ENCODE measurements around the gene ZNF619.
"Not testable (repeated sequence)": the region's sequence is repeated elsewhere in the genome, so short reads cannot be mapped to it uniquely, and the experiment has no call there.

The ZNF619 gene

DNA sequence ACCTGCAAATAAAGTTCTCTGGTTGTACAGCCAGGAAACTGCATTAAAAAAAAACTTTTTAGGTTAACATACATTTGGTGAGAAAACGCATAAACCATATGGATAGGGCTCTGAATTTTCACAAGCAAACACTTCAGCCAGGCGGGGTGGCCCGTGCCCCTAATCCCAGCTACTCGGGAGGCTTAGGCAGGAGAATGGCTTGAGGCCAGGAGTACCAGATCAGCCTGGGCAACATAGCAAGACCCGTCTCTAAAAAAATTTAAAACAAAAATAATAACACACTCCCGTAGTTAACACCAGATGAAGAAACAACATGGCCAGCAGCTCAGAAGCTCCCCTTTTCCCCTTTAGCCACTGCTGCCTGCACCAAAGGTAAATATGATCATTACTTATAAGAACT is 23.0 kb upstream of the ZNF619 start:
- no peak overlapping the region for H3K9ac ChIP-seq (ENCODE audit: low read depth, low read length)
- peak overlapping the region; percentile 81 for H3K4me3 ChIP-seq (ENCODE audit: low read depth, low read length)
- H3K27ac ChIP-seq (ENCODE audit: low read depth, low read length): peak overlapping the region; percentile 93

DNA sequence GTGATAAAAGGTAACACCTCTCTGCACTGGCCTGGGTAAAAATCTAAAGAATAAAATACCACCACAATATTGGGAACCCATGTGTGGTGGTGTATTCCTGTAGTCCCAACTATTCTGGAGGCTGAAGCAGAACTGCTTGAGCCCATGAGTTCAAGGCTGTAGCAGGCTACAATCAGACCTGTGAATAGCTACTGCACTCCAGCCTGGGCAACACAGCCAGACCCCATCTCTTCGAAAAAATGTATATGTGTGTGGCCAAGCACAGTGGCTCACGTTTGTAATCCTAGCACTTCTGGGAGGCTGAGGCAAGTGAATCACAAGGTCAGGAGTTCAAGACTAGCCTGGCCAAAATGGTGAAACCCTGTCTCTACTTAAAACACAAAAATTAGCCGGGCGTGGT is 21.6 kb upstream of the ZNF619 start:
- H3K4me3 ChIP-seq (ENCODE audit: low read depth, low read length): no peak overlapping the region

More for the DNA sequence above, 23.0 kb upstream of the ZNF619 start:
- peaks cover 11% of the 10 kb centered on the region; the same call in 1 of the 2 replicates for H3K4me1 ChIP-seq (ENCODE audit: control insufficient read depth, insufficient read depth, low read length)
- H3K9me3 ChIP-seq (ENCODE audit: control insufficient read depth, insufficient read depth, low read length): no peaks in the 10 kb centered on the region
- H3K36me3 ChIP-seq (ENCODE audit: control insufficient read depth, insufficient read depth, low read length): peaks cover 12% of the 10 kb centered on the region
- no peaks in the 10 kb centered on the region for H3K27me3 ChIP-seq (ENCODE audit: control insufficient read depth, insufficient read depth, low read length)

DNA sequence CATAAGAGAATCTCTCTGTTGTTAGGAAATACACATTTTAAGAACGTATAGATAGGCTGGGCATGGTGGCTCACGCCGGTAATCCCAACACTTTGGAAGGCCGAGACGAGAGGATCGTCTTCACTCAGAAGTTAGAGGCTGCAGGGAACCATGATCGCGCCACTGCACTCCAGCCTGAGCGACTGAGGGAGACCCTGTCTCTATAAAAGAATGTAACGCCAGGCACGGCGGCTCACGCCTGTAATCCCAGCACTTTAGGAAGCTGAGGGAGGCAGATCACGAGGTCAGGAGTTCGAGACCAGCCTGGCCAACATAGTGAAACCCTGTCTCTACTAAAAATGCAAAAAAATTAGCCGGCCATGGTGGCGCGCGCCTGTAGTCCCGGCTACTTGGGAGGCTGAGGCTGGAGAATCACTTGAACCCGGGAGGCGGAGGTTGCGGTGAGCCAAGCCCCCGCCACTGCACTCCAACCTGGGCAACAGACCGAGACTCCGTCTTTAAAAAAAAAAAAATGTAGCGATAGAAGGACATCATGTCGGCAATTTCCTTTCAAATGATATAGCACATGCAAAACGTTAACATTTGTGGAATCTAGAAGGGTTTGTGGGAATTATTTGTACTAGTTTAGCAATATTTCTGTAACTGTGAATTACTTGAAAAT is 20.5 kb upstream of the ZNF619 start:
- Histone ChIP-seq H3K4me3 (ENCODE audit: low read depth, low read length) (peak overlapping the region; percentile 87), H3K27me3 (ENCODE audit: control insufficient read depth, insufficient read depth, low read length) (no peaks in the 10 kb centered on the region), H3K9me3 (ENCODE audit: control insufficient read depth, insufficient read depth, low read length) (no peaks in the 10 kb centered on the region), H3K9ac (ENCODE audit: low read depth, low read length) (peak overlapping the region; percentile 95), H3K4me1 (ENCODE audit: control insufficient read depth, insufficient read depth, low read length) (peaks cover 11% of the 10 kb centered on the region; the same call in 1 of the 2 replicates), H3K27ac (ENCODE audit: low read depth, low read length) (peak overlapping the region; percentile 87), H3K36me3 (ENCODE audit: control insufficient read depth, insufficient read depth, low read length) (peaks cover 36% of the 10 kb centered on the region)

More for the DNA sequence above, 21.6 kb upstream of the ZNF619 start:
- Histone ChIP-seq H3K36me3 (ENCODE audit: control insufficient read depth, insufficient read depth, low read length) (peaks cover 25% of the 10 kb centered on the region), H3K4me1 (ENCODE audit: control insufficient read depth, insufficient read depth, low read length) (peaks cover 11% of the 10 kb centered on the region; the same call in 1 of the 2 replicates), H3K9me3 (ENCODE audit: control insufficient read depth, insufficient read depth, low read length) (no peaks in the 10 kb centered on the region), H3K27ac (ENCODE audit: low read depth, low read length) (no peak overlapping the region), H3K9ac (ENCODE audit: low read depth, low read length) (no peak overlapping the region), H3K27me3 (ENCODE audit: control insufficient read depth, insufficient read depth, low read length) (no peaks in the 10 kb centered on the region)

DNA sequence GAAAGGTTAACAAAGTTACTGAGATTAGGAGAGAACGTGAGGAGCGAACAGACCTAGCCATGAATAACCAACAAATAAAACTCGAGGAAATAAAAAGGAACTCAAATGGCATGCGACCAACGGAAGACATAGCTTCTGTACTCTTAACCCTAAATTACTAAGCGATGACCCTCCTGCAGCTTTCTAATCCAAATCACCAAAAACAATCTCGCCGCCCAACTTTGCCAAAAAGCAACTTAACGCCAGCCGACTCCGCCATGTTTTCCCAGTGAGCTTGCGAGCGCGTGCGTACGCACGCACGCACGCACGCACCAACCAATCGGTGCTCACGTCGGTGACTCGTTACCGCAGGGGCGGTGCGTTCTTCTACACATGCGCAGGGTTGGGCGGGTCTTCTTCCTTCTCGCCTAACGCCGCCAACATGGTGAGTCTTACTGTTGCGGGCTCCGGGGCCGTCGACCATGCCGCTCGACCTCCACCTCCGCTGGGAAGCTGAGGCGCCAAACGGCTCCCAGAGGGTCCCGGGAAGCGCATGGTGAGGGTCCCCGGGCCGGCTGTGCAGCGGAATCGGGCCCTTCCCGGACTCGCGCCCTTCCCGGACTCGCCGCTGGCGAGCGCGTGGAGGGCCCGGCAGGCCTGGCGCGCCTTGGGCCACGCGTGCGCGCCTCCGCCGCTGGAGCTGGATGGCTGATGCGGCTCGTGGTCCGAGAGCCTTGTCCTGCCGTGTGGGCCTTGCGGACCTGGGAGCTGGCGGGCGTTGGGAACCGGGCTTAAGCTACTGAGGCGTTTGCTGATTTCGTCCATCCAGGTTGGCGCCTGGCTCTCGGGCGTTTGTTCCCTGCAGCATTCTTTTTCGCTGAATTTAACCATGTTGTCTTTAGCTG is 19.7 kb upstream of the ZNF619 start, which contains the start of gene RPL14:
TSS of gene RPL14 (plus strand) at position 400 of the 884 bp plus-strand sequence. CDS start at position 533, 133 bp downstream.
- Histone ChIP-seq H3K36me3 (ENCODE audit: control insufficient read depth, insufficient read depth, low read length) (peaks cover 44% of the 10 kb centered on the region), H3K9me3 (ENCODE audit: control insufficient read depth, insufficient read depth, low read length) (no peaks in the 10 kb centered on the region), H3K27ac (ENCODE audit: low read depth, low read length) (peak within 1 kb of the TSS; percentile 87), H3K27me3 (ENCODE audit: control insufficient read depth, insufficient read depth, low read length) (no peaks in the 10 kb centered on the region), H3K4me1 (ENCODE audit: control insufficient read depth, insufficient read depth, low read length) (peaks cover 11% of the 10 kb centered on the region; the same call in 1 of the 2 replicates), H3K4me3 (ENCODE audit: low read depth, low read length) (peak within 1 kb of the TSS; percentile 87), H3K9ac (ENCODE audit: low read depth, low read length) (peak within 1 kb of the TSS; percentile 95)

DNA sequence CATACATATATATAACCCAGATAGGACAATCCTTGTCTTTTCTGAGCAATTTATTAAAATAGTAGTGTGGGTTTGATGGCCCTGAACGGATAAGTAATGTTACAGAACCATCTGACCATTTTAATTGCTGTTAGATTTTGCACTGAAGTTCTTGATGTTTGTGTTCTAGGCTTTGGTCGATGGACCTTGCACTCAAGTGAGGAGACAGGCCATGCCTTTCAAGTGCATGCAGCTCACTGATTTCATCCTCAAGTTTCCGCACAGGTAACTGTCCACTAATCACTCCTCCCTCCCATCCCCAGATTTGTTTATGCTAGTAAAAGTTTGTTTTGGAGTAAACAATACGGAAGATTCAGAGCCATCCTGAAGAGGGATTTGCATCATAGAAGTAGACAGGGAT is 18.4 kb upstream of the ZNF619 start:
- peak overlapping the region; percentile 95; the same call in 1 of the 2 replicates for H3K9ac ChIP-seq (ENCODE audit: low read depth, low read length)
- H3K27me3 ChIP-seq (ENCODE audit: control insufficient read depth, insufficient read depth, low read length): no peaks in the 10 kb centered on the region
- peak overlapping the region; percentile 41 for H3K27ac ChIP-seq (ENCODE audit: low read depth, low read length)
- peaks cover 9% of the 10 kb centered on the region; the same call in 1 of the 2 replicates for H3K4me1 ChIP-seq (ENCODE audit: control insufficient read depth, insufficient read depth, low read length)
- H3K36me3 ChIP-seq (ENCODE audit: control insufficient read depth, insufficient read depth, low read length): peaks cover 57% of the 10 kb centered on the region
- H3K4me3 ChIP-seq (ENCODE audit: low read depth, low read length): peak overlapping the region; percentile 87
- H3K9me3 ChIP-seq (ENCODE audit: control insufficient read depth, insufficient read depth, low read length): no peaks in the 10 kb centered on the region

DNA sequence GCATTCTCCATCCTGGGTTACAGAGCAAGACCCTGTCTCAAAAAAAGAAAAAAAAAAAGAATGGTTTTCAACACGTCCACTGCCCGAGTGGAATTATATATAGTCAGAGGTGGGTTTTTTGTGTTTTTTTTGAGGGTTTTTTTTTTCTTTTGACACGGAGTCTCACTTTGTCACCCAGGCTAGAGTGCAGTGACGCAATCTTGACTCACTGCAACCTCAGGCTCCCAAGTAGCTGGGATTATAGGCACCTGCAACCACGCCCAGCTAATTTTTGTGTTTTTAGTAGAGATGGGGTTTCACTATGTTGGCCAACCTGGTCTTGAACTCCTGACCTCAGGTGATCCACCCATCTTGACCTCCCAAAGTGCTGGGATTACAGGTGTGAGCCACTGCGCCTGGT is 16.4 kb upstream of the ZNF619 start:
- H3K27ac ChIP-seq (ENCODE audit: low read depth, low read length); H3K4me3 ChIP-seq (ENCODE audit: low read depth, low read length); H3K9me3 ChIP-seq (ENCODE audit: control insufficient read depth, insufficient read depth, low read length); H3K9ac ChIP-seq (ENCODE audit: low read depth, low read length); H3K4me1 ChIP-seq (ENCODE audit: control insufficient read depth, insufficient read depth, low read length); H3K27me3 ChIP-seq (ENCODE audit: control insufficient read depth, insufficient read depth, low read length): not testable (repeated sequence)
- H3K36me3 ChIP-seq (ENCODE audit: control insufficient read depth, insufficient read depth, low read length): peaks cover 71% of the 10 kb centered on the region

DNA sequence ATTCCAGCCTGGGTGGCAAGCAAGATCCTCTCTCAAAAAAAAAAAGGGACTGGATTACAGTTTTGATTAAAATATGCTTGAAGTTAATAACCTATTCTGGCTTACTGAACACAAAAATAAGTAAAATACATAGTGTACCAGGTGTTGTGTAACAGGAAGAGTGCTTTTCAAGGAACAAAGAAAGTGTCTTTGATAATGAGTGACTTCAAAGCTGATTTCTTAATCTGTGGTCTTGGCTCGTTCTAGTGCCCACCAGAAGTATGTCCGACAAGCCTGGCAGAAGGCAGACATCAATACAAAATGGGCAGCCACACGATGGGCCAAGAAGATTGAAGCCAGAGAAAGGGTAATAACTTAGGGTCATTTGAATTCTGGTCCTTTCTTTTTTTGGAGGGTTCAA is 15.8 kb upstream of the ZNF619 start:
- no peaks in the 10 kb centered on the region for H3K9me3 ChIP-seq (ENCODE audit: control insufficient read depth, insufficient read depth, low read length)
- H3K36me3 ChIP-seq (ENCODE audit: control insufficient read depth, insufficient read depth, low read length): peaks cover 71% of the 10 kb centered on the region
- peaks cover 8% of the 10 kb centered on the region; the same call in 1 of the 2 replicates for H3K4me1 ChIP-seq (ENCODE audit: control insufficient read depth, insufficient read depth, low read length)
- no peak overlapping the region for H3K9ac ChIP-seq (ENCODE audit: low read depth, low read length)
- H3K4me3 ChIP-seq (ENCODE audit: low read depth, low read length): no peak overlapping the region
- H3K27me3 ChIP-seq (ENCODE audit: control insufficient read depth, insufficient read depth, low read length): no peaks in the 10 kb centered on the region
- no peak overlapping the region for H3K27ac ChIP-seq (ENCODE audit: low read depth, low read length)

DNA sequence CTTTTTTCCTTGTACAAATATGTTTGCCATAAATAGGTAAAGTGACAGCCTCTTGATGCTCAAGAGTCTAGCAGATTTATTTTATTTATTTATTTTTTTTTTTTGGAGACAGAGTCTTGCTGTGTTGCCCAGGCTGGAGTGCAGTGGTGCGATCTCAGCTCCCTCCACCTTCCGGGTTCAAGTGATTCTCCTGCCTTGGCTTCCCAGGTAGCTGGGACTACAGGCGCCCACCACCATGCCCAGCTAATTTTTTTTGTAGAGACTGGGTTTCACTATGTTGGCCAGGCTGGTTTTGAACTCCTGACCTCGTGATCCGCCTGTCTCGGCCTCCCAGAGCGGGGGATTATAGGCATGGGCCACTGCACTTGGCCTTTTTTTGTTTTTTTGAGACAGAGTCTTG is 14.1 kb upstream of the ZNF619 start:
- not testable (repeated sequence) for H3K4me3 ChIP-seq (ENCODE audit: low read depth, low read length); H3K27me3 ChIP-seq (ENCODE audit: control insufficient read depth, insufficient read depth, low read length); H3K9me3 ChIP-seq (ENCODE audit: control insufficient read depth, insufficient read depth, low read length); H3K27ac ChIP-seq (ENCODE audit: low read depth, low read length); H3K9ac ChIP-seq (ENCODE audit: low read depth, low read length); H3K4me1 ChIP-seq (ENCODE audit: control insufficient read depth, insufficient read depth, low read length)
- H3K36me3 ChIP-seq (ENCODE audit: control insufficient read depth, insufficient read depth, low read length): peaks cover 76% of the 10 kb centered on the region

DNA sequence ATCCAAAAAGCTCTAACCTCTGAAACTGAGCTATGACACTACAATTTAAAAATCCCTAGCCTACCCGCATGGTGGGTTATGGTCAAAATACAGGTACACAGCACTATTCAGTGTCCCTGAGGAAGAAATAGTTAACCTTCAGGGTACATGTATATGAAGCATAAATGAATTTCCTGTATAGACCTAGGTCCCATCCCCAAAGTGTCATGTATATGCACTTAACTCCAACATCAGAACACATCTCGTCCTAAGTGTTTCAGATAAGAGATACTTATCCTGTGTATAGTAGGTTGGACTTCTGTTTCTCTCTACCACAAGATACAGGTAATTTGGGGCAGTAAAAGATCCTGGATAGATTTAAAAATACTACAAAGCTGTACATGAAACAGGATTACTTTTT is 13.3 kb upstream of the ZNF619 start:
- Histone ChIP-seq H3K36me3 (ENCODE audit: control insufficient read depth, insufficient read depth, low read length) (peaks cover 68% of the 10 kb centered on the region), H3K9ac (ENCODE audit: low read depth, low read length) (no peak overlapping the region)

DNA sequence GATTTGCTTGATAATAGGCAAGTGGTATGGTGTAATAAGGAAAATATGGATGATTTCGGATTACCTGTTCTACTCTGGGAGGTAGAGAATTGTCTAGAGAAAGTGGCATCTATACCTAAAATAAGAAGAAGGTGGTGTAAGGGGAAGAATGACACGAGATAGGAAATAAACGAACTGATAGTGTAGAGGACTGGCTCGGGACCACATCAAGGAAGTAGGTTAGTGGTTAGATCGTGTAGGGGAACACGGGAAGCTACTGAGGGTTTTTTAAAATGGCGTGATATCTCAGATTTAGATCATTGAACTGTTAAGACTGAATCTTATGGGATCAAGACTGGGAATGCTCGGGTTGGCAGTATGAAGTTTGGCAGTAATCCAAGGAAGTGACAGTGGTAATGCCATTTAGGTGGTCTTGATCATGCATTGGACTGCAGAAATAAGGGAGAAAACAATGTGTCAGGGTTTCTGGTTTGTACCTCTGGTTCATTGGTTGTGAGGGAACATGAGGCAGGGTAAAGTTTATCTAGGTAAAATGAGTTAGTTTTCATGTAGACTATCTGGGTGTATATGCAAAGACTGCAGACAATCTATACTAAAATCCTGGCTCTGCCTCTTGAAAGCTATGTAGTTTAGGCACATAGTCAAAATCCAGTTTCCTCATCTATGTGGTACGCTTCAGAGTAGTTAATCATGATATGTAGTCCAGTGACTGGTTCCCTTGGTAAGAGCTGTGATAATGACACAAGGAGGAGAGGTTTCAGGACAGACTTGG is 12.4 kb upstream of the ZNF619 start:
- H3K4me1 ChIP-seq (ENCODE audit: control insufficient read depth, insufficient read depth, low read length): no peaks in the 10 kb centered on the region
- no peaks in the 10 kb centered on the region for H3K9me3 ChIP-seq (ENCODE audit: control insufficient read depth, insufficient read depth, low read length)
- H3K27me3 ChIP-seq (ENCODE audit: control insufficient read depth, insufficient read depth, low read length): no peaks in the 10 kb centered on the region
- H3K9ac ChIP-seq (ENCODE audit: low read depth, low read length): no peak overlapping the region
- peaks cover 59% of the 10 kb centered on the region for H3K36me3 ChIP-seq (ENCODE audit: control insufficient read depth, insufficient read depth, low read length)
- no peak overlapping the region for H3K4me3 ChIP-seq (ENCODE audit: low read depth, low read length)
- peak overlapping the region; percentile 16 for H3K27ac ChIP-seq (ENCODE audit: low read depth, low read length)

More for the DNA sequence above, 13.3 kb upstream of the ZNF619 start:
- Histone ChIP-seq H3K27ac (ENCODE audit: low read depth, low read length) (peak overlapping the region; percentile 40), H3K4me1 (ENCODE audit: control insufficient read depth, insufficient read depth, low read length) (peaks cover 3% of the 10 kb centered on the region; the same call in 1 of the 2 replicates), H3K9me3 (ENCODE audit: control insufficient read depth, insufficient read depth, low read length) (no peaks in the 10 kb centered on the region), H3K4me3 (ENCODE audit: low read depth, low read length) (no peak overlapping the region), H3K27me3 (ENCODE audit: control insufficient read depth, insufficient read depth, low read length) (no peaks in the 10 kb centered on the region)
